SK-N-MC (cell line): ENCODE results near the gene TRRAP.

Experiments
- EZH2 ChIP-seq: fragments of 200-600 bp; sonication (generic); IDR thresholded peaks from one replicate; pipeline ENCODE4 v1.6.1; 2017; ENCODE audit warnings: antibody characterized with exemption
- POLR2AphosphoS5 ChIP-seq: IDR thresholded peaks from 2 replicates; pipeline ENCODE4 v1.6.1; 2012; ENCODE audit warnings: mild to moderate bottlenecking, low read depth, low read length, borderline replicate concordance

- no peak for TF ChIP-seq EZH2
- TF ChIP-seq POLR2AphosphoS5: no peak
These were observed 43.4 kb upstream of the TRRAP start for GRCh38 chr7:98834949-98835348.
